NOMO-1 treated with dmso at 0.1 percent for 144 hours (cell line): ENCODE measurements around the gene LEMD2.

ENCODE experiments used
- DNase-seq: peaks from one replicate; lab custom pipeline; 2025; ENCODE audit not compliant: unreplicated experiment; lab: John Stamatoyannopoulos, UW

LEMD2 gene

GRCh38 chr6:33820243-33820642, 31.3 kb upstream of the LEMD2 start:
- DNase-seq = no peak

DNA sequence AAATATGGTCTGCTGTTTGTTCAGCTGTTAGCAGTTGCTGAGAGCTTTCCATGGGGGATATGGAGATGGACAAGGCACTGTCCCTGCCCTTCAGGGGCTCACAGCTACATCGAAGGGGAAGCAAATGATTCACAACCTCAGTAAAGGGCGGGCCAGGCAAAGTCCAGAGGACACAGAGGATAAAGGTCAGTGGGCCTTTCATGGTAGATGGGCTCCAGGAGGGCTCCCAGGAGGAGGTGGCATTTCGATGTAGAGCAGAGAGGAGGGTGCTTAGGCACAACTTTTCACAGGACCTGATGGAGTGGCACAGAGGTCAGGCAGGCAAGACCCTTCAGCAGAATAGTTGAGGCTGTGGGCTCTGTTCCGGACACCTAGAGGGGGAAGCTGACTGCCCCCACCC, 30.1 kb upstream of the LEMD2 start:
- no peak for DNase-seq

DNA sequence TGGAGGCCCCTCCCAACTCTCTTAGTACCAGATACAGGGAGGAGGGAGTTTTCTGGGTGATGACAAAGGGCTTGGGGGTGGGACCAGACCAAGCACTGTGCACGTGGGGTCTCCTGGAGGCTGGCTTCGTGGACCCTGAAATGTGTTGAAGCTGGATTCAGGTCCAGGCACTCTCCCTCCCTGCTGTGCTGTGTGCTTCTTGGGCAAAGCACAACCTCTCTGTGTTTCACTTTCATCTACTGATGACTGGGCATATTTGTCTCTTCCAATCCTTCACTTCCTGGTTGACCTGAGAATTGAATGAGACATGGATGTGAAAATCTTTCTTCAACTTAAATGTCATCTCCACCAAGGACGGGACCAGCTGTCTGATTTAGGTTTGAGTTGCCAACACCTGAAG, 29.4 kb upstream of the LEMD2 start:
- DNase-seq = no peak

GRCh38 chr6:33817489-33817888, 28.6 kb upstream of the LEMD2 start:
- DNase-seq = no peak

GRCh38 chr6:33816911-33817310, 28.0 kb upstream of the LEMD2 start:
- no peak for DNase-seq

DNA sequence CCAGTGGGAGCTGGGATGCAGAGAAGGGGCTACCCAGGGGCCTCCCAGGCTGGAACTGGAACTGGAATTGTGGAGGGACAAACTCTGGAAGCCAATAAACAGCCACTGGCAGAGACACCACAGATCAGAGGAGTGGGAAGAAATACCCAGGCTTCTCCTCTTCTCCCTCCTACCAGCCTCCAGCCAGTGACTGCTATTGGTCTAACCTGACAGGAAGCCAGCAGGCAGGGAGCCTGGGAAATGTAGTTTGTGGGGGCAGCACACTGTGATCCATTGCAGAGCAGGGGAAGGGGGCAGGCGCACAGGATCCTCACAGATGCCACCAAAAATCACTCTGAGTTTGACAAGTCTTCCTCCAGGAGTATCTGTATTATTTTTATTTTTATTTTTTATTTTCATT, 26.9 kb upstream of the LEMD2 start:
- DNase-seq = no peak

- no peak for DNase-seq
These were observed 25.4 kb upstream of the LEMD2 start for GRCh38 chr6:33813990-33814985.

DNA sequence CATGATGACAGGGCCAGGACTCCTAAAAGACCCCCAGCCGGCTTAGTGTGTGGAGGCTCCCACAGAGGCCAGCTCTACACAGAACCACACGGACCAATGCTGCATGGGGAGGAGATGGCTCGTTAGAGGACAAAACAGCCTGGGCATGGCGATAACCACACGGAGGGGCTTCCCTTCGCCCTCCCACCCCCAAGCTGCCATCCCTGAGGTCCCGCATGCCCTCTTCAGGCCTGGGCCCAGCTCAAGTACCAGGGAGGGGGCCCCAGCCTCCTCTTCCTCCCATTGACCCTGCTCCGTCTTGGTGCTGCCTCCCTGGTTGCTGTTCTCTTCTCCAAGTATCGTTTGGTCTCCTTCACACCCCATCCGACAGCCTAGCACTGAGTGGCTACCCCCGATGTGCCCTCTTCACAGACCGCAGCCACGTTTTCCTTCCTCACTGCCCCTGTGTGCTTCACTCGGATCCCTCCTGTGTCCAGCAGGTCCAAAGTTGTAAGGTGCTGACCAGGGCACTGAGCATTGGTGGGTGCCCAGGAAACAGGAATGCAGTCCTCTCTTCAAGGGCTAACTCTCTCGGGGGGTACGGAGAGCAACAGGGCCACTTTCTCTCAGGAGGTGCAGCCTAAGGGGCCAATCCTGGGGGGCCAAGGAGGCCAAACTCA, 24.4 kb upstream of the LEMD2 start:
- no peak for DNase-seq

GRCh38 chr6:33812669-33813068, 23.7 kb upstream of the LEMD2 start:
- peak; percentile 13 for DNase-seq

DNA sequence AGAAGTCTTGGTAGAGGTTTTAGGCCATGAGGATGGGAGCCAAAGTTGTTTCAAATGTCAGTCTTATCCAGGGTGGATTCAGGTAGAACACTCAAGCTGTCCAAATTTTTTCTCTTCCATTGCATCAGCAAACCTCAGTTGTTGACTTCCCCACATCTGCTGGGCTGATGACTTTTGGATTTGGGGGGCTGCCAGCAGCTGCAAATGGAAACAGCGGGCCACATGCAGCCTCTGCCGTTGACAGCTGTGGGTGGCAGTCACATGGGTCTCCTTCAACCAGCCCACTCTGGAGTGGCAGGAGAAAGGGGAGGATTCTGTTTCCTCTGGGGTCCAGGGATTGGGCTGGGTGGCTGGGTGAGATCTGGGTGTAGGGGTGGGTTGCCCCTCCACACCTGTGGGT, 20.7 kb upstream of the LEMD2 start:
- DNase-seq = no peak

GRCh38 chr6:33808641-33809180, 19.8 kb upstream of the LEMD2 start:
- DNase-seq = no peak

DNA sequence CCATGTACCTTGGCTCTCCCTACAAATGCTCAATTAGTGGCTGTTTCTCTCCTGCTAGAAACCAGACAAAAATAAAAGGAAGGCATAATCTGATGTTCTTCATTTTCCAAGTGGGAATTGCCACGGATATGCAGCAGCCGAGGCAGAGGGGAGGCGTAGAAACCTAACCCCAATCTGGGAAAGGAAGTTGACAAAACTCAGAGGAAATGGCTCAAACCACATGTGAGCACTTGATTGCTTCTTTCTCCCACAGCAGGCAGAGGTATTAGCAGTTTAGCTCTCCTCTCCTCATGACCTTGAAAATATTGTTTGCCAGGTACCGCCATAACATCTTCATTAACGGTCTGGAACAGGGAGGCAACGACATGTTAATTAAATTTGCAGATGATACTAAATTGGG, 18.7 kb upstream of the LEMD2 start:
- no peak for DNase-seq

GRCh38 chr6:33806841-33807240, 17.9 kb upstream of the LEMD2 start:
- no peak for DNase-seq

- DNase-seq = no peak
These were observed 14.7 kb upstream of the LEMD2 start, which contains the start of gene MLN for GRCh38 chr6:33803571-33804053. Gene MLN (minus strand): TSS chr6:33804003. CDS start chr6:33801163, 2,840 bp downstream.

- no peak for DNase-seq
These were observed 13.4 kb upstream of the LEMD2 start for GRCh38 chr6:33802186-33802958.

DNA sequence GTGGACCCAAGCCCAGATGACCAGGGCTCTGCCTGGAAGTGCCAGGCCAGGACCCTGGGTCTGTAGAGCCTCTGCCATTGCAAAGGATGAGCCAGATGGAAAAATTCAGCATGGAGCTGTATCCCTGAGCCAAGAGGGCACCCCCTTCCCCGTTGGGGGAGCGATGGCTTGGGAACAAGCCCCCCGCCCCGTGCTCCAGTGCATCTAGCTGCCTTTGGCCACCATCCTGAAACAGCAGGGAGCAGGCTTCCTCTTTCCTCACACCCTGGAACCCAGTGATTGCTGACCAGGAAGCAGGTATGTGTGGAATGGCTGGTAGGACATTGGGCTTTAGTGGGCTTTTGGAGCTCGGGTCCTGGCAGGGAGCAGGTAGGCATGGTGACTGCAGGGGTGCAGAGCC, 12.7 kb upstream of the LEMD2 start:
- no peak for DNase-seq

DNA sequence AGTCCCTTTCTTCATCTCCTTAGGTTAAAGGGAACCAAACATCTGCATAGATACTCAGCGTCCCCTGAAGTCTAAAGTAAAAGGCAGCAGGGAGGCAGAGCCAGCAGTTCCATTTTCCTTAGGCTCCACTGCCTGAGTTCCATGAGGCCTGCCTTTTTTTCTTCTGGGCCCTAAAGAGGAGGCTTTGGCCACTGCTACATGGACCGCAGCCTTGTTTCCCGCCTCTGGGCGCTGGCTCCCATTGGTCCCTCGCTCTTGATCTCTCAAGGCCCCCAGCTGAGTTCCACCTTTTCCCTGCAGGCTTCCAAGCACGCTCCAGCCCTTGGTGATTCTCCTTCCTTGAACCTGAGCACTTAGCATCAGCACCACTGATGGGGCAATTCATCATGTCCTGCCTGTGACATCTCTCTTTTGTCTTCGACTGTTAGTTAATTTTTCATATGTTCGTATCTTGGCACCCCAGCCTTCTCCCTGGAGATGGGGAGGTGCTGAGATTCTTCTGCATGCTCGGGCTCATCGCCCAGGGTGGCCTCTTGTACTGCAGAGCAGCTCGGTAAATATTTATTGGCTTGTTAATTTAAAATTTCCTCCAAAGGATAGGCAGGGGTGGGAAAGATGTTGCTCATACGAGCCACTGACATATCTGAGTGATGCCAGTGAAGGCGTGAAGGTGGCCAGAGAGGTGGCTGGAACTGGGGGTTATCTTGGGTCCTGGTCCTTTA, 11.5 kb upstream of the LEMD2 start:
- DNase-seq = no peak

DNA sequence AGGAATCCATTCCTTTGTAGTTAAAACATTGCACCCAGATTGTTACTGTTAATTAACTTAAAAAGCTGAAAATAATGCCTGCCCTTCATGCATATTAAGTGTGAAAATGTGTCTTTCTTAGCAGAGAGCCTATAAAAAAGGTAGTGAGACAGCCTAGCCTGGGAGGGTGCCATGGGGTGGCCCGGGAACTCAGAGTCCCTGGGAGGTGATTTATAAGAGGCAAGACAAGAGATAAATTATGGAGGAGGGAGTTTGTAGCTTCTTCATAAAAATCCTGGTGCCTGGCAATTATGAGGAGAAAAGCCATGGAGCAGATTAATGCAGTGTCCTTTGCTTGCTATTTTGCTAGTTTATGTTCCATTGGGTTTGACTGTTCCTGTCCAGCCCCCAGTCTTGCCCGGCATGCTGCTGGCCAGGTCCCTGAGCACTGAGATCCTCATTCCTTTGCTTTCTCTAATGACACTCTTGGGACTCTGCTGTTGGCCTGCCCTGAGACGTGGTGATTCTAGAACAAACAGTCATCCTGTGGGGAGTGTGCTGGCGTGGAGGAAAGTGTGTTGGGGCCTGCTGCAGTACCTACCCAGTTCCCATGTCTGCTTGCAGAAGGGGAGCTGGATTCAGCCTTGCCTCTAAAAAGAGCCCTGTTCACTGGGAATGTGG, 10.7 kb upstream of the LEMD2 start:
- no peak for DNase-seq

GRCh38 chr6:33798343-33798848, 9.5 kb upstream of the LEMD2 start:
- no peak for DNase-seq
